Peyer's patch (tissue), 4 donors: ENCODE data around the gene ABCC6. TPM values are rescaled to one million over a fixed set of nuclear protein-coding genes. Genes with fewer than 3 reads are reported as not detected.

Experiments
- DNase-seq, 3 donors: peaks; one replicate each; pipeline ENCODE4 v3.0.0-alpha.2; 2017 to 2019
- H3K27ac ChIP-seq, 4 donors: fragments of 200-600 bp; sonication (generic); one replicate each; pipeline ENCODE4 v1.5.1; 2016 to 2019
- H3K27me3 ChIP-seq, 2 donors: fragments of 200-600 bp; sonication (generic); one replicate each; pipeline ENCODE4 v1.5.1; 2019
- H3K36me3 ChIP-seq, 3 donors: fragments of 200-600 bp; sonication (generic); one replicate each; pipeline ENCODE4 v1.5.1; 2016 to 2019
- H3K4me1 ChIP-seq, 4 donors: fragments of 200-600 bp; sonication (generic); one replicate each; pipeline ENCODE4 v1.5.1; 2016 to 2019
- H3K4me3 ChIP-seq, 4 donors: fragments of 200-600 bp; sonication (generic); 1 replicate in 3 of 4; 2 replicates in 1 of 4; pipeline ENCODE4 v1.5.1; 2016 to 2019; ENCODE audit warnings: mild to moderate bottlenecking in 1 of 4
- H3K9me3 ChIP-seq, 4 donors: fragments of 200-600 bp; sonication (generic); one replicate each; pipeline ENCODE4 v1.5.1; 2016 to 2019; ENCODE audit warnings: mild to moderate bottlenecking in 1 of 4
- CTCF ChIP-seq, 6 experiments: fragments of 450-650 bp in 4 of 6; fragments of 200-600 bp in 2 of 6; sonication (generic) in 1 of 6; IDR thresholded peaks; one replicate each; pipeline ENCODE4 v1.5.1; 2017 to 2019; ENCODE audit warnings: antibody characterized with exemption in 6 of 6, mild to moderate bottlenecking in 3 of 6, moderate library complexity in 1 of 6
- POLR2A ChIP-seq, 2 donors: fragments of 450-650 bp; IDR thresholded peaks; one replicate each; pipeline ENCODE4 v1.5.1; 2017; ENCODE audit warnings: antibody characterized with exemption in 2 of 2, mild to moderate bottlenecking in 2 of 2, moderate library complexity in 2 of 2
- total RNA-seq, 4 donors: library from RNA; depleted of rRNA; stranded (reverse); fragments of >200 nt; gene quantifications; one replicate each; pipeline ENCODE4 v1.1.0, GENCODE V29; 2016

The ABCC6 gene
- total RNA-seq, 4 donors from 2014 or later, result 12.4 to 113 (median 76.2) TPM

GRCh38 chr16:16178455-16179162 is 44.7 kb downstream of the ABCC6 start:
- H3K27me3 ChIP-seq, result no peaks in the 10 kb centered on the region
- DNase-seq, result no peak
- no peak overlapping the region for H3K27ac ChIP-seq
- TF ChIP-seq POLR2A (IDR thresholded peaks at IDR 0.05) (no peak), CTCF (IDR thresholded peaks at IDR 0.05) (no peak)
- H3K9me3 ChIP-seq, result no peaks in the 10 kb centered on the region
- peaks cover 0 to 19% (median 0%) of the 10 kb centered on the region in 3 donors for H3K36me3 ChIP-seq
- no peak overlapping the region for H3K4me3 ChIP-seq
- no peaks in the 10 kb centered on the region for H3K4me1 ChIP-seq

GRCh38 chr16:16176328-16176727 is 47.0 kb downstream of the ABCC6 start:
- Histone ChIP-seq H3K36me3 (peaks cover 0 to 26% (median 0%) of the 10 kb centered on the region in 3 donors), H3K4me1 (no peaks in the 10 kb centered on the region), H3K9me3 (no peaks in the 10 kb centered on the region), H3K27ac (no peak overlapping the region), H3K27me3 (no peaks in the 10 kb centered on the region), H3K4me3 (no peak overlapping the region)
- no peak for DNase-seq
- TF ChIP-seq POLR2A (IDR thresholded peaks at IDR 0.05) (no peak), CTCF (IDR thresholded peaks at IDR 0.05) (no peak)

- no peak for TF ChIP-seq CTCF (IDR thresholded peaks at IDR 0.05)
- H3K36me3 ChIP-seq, result peaks cover 0 to 31% (median 0%) of the 10 kb centered on the region in 3 donors
- no peaks in the 10 kb centered on the region for H3K9me3 ChIP-seq
- H3K27me3 ChIP-seq, result no peaks in the 10 kb centered on the region
- no peak overlapping the region for H3K27ac ChIP-seq
- no peak overlapping the region for H3K4me3 ChIP-seq
- no peak for DNase-seq
- H3K4me1 ChIP-seq, result no peaks in the 10 kb centered on the region
Measured at GRCh38 chr16:16175296-16175695, 48.0 kb downstream of the ABCC6 start.

GRCh38 chr16:16172991-16173390 is 50.3 kb downstream of the ABCC6 start:
- H3K9me3 ChIP-seq, result no peaks in the 10 kb centered on the region
- no peak for TF ChIP-seq POLR2A (IDR thresholded peaks at IDR 0.05)
- TF ChIP-seq CTCF (IDR thresholded peaks at IDR 0.05), result no peak
- H3K27ac ChIP-seq, result no peak overlapping the region
- H3K4me1 ChIP-seq, result no peaks in the 10 kb centered on the region
- peaks cover 0 to 31% (median 0%) of the 10 kb centered on the region in 3 donors for H3K36me3 ChIP-seq
- no peak overlapping the region for H3K4me3 ChIP-seq
- no peak for DNase-seq
- H3K27me3 ChIP-seq, result no peaks in the 10 kb centered on the region

GRCh38 chr16:16171332-16171919 is 51.9 kb downstream of the ABCC6 start:
- Histone ChIP-seq H3K27ac (no peak overlapping the region), H3K27me3 (no peaks in the 10 kb centered on the region), H3K4me1 (no peaks in the 10 kb centered on the region), H3K36me3 (peaks cover 0 to 20% (median 0%) of the 10 kb centered on the region in 3 donors), H3K9me3 (no peaks in the 10 kb centered on the region), H3K4me3 (no peak overlapping the region)
- no peak for TF ChIP-seq POLR2A (IDR thresholded peaks at IDR 0.05)
- DNase-seq, result no peak

- H3K36me3 ChIP-seq, result peaks cover 0 to 33% (median 0%) of the 10 kb centered on the region in 3 donors
- no peak for DNase-seq
- no peaks in the 10 kb centered on the region for H3K4me1 ChIP-seq
- no peak overlapping the region for H3K27ac ChIP-seq
- no peak overlapping the region for H3K4me3 ChIP-seq
- TF ChIP-seq POLR2A (IDR thresholded peaks at IDR 0.05), result no peak
- no peak for TF ChIP-seq CTCF (IDR thresholded peaks at IDR 0.05)
- no peaks in the 10 kb centered on the region for H3K9me3 ChIP-seq
- no peaks in the 10 kb centered on the region for H3K27me3 ChIP-seq
Measured at GRCh38 chr16:16169615-16170014, 53.7 kb downstream of the ABCC6 start.
